ENCODE data around the gene LARGE1.
"Not testable (repeated sequence)": the region's sequence is repeated elsewhere in the genome, so short reads cannot be mapped to it uniquely, and the experiment has no call there.

Gene LARGE1

DNA sequence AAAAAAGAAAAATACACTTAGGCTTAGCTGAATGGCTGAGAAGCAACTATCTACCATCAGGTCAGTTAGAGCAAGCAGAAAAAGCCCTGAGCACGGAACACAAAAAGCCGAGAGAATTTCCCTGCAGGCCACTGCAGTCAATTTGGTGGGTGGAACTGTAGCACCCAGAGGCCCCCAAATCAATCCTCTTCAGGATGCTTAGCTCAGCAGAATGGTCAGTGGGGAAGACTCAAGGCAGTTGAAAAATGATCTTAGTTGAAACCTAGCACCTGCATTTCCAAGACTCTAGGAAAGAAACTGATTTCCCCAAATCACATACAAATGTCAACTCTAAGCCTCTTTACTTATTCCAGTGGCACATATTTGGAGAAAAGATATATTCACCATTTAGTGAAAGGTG, 534.7 kb downstream of the LARGE1 start:
- DNase-seq (ENCODE audit: low read depth in 4 of 4, low spot score in 1 of 4) = no peak

DNA sequence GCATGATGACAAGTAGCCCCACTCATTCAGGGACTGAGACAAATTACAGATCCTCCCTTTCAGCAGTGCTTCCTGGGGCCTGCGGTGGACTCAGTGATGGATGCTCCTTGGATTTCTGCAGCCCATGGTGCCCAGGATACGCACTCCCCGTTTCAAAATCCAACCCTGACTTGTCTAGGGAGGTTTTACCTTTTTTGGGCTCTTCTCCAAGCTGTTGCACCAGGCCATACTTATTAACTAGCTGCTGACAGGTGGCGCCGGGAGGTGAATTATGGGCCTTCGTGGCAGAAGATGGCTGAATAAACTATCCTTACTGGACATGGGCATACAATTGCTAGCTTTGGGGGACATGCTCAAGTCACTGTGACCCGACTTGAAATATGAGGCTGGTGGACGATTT, 537.8 kb downstream of the LARGE1 start:
- DNase-seq (ENCODE audit: low read depth in 4 of 4, low spot score in 1 of 4) = no peak

- DNase-seq (ENCODE audit: low read depth in 4 of 4, low spot score in 1 of 4) = no peak
These were observed 538.5 kb downstream of the LARGE1 start for GRCh38 chr22:33381531-33382406.

- no peak for DNase-seq (ENCODE audit: low read depth in 4 of 4, low spot score in 1 of 4)
These were observed 539.3 kb downstream of the LARGE1 start for GRCh38 chr22:33380789-33381530.

DNA sequence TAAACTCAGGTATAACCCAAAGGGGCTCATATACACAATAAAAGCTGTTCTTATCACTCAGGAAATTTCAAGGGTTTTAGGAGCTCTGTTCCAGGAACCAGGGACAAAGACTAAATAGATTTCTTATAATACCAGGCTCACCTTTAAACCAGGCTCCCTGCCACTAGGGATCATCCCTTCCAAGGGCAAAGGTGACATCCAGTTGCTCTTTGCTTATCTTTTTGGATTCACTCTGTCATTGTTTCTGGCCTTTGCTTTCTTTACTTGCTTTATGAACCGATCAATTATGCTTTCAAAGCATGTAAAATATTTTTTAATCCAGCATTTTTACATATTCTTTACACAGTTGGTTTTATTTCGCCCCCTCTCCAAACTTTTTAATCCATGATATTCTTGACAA, 540.4 kb downstream of the LARGE1 start:
- DNase-seq (ENCODE audit: low read depth in 4 of 4, low spot score in 1 of 4) = no peak

GRCh38 chr22:33372875-33373274, 547.4 kb downstream of the LARGE1 start:
- no peak for DNase-seq (ENCODE audit: low read depth in 4 of 4, low spot score in 1 of 4)

DNA sequence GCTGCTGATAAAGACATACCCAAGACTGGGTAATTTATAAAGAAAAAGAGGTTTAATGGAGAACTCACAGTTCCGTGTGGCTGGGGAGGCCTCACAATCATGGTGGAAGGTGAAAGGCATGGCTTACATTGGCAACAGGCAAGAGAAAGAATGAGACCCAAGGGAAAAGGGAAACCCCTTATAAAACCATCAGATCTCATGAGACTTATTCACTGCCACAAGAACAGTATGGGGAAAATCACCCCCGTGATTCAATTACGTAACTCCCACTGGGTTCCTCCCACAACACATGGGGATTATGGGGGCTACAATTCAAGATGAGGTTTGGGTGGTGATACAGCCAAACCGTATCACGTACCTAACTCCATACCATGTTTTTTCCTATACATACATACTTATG, 557.0 kb downstream of the LARGE1 start:
- DNase-seq (ENCODE audit: low read depth in 4 of 4, low spot score in 1 of 4) = not testable (repeated sequence)

GRCh38 chr22:33362702-33363101, 557.6 kb downstream of the LARGE1 start:
- no peak for DNase-seq (ENCODE audit: low read depth in 4 of 4, low spot score in 1 of 4)

DNA sequence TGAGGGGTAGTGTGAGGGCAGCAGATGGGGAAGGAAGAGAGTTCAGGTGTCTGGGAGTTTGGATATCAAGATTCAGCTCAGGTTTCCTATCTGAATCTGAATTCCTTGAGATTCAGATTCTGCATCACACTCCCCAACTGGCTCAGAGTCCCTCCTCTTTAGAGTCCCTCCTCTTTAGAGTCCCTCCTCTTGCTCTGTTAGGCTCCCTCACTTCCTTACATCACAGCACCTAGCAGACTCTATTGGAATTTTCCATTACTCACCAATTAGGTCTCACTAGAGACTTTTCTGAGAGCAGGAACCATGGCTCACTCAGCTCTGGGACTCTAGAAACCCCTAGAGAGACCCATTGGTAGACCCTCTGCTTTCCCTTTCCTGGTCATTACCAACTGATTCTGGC, 558.7 kb downstream of the LARGE1 start:
- DNase-seq (ENCODE audit: low read depth in 4 of 4, low spot score in 1 of 4) = no peak

DNA sequence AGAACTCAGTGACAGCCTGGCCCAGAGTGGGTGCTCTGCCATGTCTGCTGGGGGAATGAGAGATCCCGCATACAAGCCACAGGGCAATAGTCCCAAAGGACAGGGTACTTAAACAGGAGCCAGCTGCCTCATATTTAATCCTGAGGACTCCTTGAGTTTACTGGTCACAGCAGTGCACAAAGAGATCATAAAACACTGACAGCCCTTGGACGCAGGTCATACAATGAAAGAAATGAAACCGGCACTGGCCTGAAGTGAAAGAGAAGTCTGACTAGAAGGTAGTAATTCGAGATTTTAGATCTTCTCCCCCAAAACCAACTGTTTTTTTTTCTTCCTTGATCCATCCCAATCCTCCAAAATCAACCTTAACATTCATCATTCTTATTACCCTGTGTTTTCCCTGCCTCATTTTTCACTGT, 562.3 kb downstream of the LARGE1 start:
- no peak for DNase-seq (ENCODE audit: low read depth in 4 of 4, low spot score in 1 of 4)

GRCh38 chr22:33354928-33355327, 565.3 kb downstream of the LARGE1 start:
- DNase-seq (ENCODE audit: low read depth in 4 of 4, low spot score in 1 of 4) = no peak

- DNase-seq (ENCODE audit: low read depth in 4 of 4, low spot score in 1 of 4) = no peak
These were observed 566.8 kb downstream of the LARGE1 start for GRCh38 chr22:33353502-33353901.

GRCh38 chr22:33352768-33353167, 567.5 kb downstream of the LARGE1 start:
- DNase-seq (ENCODE audit: low read depth in 4 of 4, low spot score in 1 of 4) = no peak

- no peak for DNase-seq (ENCODE audit: low read depth in 4 of 4, low spot score in 1 of 4)
These were observed 569.3 kb downstream of the LARGE1 start for GRCh38 chr22:33350961-33351360.

DNA sequence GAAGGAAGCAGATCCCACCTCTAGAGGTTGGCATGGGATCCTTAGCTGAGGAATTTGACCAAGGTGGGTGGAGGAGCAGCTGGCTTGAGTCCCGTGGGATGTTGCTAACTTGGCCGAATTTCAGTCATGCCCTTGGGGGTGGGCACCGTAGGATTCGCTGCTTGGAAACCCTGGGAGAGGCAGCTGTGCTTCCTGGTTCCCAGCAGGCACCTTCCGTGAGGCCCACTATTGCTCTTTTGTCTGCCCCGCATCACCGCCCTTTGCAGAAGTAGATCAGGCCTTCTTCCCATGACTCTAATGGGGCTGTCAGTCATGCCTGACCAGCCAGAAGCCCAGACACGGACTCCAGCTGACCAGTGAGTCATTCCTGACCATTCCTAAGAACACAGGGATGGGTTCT, 569.8 kb downstream of the LARGE1 start:
- no peak for DNase-seq (ENCODE audit: low read depth in 4 of 4, low spot score in 1 of 4)

GRCh38 chr22:33347002-33347401, 573.3 kb downstream of the LARGE1 start:
- no peak for DNase-seq (ENCODE audit: low read depth in 4 of 4, low spot score in 1 of 4)

- DNase-seq (ENCODE audit: low read depth in 4 of 4, low spot score in 1 of 4) = no peak
These were observed 578.7 kb downstream of the LARGE1 start for GRCh38 chr22:33341611-33342010.

DNA sequence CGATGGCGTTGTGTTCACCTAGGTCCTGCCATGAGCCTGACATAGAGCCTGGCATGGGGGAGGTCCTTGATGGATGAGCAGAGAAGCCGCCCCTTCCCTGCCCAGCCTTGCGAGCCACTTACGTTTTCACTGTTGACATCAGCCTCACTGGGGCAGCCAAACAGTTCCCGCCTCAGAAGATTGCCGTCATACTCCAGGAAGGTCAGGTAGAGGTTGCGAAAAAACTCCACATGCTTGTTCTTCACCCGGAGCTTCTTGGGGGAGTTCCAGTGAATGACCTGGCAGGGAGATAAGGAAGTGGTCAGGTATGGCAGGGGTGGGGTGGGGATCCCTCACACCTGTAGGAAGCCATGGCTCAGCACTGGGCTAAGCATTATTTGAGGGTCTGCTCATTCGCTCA, 582.8 kb downstream of the LARGE1 start:
- DNase-seq (ENCODE audit: low read depth in 4 of 4, low spot score in 1 of 4) = no peak

GRCh38 chr22:33335611-33336279, 584.5 kb downstream of the LARGE1 start:
- no peak for DNase-seq (ENCODE audit: low read depth in 4 of 4, low spot score in 1 of 4)

GRCh38 chr22:33332538-33332937, 587.7 kb downstream of the LARGE1 start:
- no peak for DNase-seq (ENCODE audit: low read depth in 4 of 4, low spot score in 1 of 4)

DNA sequence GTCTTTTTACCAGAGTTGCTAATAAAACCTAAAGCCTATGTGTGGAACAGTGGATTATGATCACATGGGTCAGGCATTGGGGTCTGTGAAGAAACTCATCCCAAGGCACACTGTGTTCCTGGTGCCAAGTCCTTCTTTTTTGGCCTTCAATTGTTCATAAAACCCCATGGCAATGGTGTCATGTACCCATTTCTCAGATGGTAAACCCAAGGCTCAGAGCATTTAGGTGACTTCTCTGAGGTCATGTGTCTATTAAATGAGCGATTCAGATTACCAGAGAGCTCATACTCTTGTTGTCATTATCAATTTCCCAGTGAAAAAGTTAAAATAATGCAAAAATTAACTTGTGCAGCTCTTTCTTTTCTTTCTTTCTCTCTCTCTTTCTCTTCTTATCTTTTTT, 589.3 kb downstream of the LARGE1 start:
- DNase-seq (ENCODE audit: low read depth in 4 of 4, low spot score in 1 of 4) = no peak

- no peak for DNase-seq (ENCODE audit: low read depth in 4 of 4, low spot score in 1 of 4)
These were observed 589.7 kb downstream of the LARGE1 start for GRCh38 chr22:33330534-33330933.

Measured in stimulated activated CD4-positive, alpha-beta T cell treated with anti-CD3 and anti-CD28 coated beads, Interleukin-1b, Interleukin-23, amount 100 ng/mL, for 24 hours (primary cell).